ENCODE measurements around the gene CNTD1.

CNTD1 gene

DNA sequence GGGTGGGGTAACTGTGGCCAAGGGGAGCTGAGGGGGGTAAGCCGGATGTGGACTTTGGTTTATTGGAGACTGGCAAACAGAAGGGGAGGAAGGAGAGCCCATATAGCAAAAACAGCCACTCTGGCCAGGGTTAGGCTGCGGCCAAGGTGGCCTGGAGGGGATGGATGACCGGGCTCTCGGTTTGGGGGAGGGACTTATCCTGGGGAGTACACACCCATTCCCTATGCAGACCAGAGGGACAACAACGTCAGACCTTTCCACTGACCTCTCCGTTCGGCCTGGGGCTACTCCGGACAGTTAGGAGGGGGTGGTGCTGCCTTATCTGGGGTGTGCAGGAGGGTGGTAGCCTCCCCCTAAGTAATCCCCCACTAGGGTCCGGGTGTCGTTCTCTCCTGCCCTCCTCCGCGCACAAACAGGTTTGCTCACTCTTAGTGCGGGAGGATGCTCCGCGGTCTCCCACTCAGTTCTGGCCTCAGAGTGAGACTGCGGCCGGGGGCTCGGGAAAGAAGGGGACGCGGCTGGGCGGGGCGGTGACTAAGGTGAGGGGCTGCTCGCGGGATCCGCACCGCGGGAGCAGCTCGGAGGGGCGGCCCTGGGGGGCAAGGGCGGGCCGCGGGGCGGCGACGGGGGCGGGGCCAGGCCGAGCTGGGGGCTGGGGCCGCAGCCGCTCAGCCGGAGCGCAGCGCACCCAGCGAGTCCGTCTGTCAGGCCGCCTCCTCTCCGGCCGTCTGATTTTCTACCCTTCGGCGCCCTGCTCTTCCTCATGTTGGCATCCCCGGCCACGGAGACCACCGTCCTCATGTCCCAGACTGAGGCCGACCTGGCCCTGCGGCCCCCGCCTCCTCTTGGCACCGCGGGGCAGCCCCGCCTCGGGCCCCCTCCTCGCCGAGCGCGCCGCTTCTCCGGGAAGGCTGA lies 18.5 kb upstream of the CNTD1 start, which contains the start of gene WNK4:
WNK4 (plus strand) TSS at position 675 of the 915 bp plus-strand sequence; CDS start at position 764, 89 bp downstream.
- DNase-seq (ENCODE audit: low spot score), result no peak

DNA sequence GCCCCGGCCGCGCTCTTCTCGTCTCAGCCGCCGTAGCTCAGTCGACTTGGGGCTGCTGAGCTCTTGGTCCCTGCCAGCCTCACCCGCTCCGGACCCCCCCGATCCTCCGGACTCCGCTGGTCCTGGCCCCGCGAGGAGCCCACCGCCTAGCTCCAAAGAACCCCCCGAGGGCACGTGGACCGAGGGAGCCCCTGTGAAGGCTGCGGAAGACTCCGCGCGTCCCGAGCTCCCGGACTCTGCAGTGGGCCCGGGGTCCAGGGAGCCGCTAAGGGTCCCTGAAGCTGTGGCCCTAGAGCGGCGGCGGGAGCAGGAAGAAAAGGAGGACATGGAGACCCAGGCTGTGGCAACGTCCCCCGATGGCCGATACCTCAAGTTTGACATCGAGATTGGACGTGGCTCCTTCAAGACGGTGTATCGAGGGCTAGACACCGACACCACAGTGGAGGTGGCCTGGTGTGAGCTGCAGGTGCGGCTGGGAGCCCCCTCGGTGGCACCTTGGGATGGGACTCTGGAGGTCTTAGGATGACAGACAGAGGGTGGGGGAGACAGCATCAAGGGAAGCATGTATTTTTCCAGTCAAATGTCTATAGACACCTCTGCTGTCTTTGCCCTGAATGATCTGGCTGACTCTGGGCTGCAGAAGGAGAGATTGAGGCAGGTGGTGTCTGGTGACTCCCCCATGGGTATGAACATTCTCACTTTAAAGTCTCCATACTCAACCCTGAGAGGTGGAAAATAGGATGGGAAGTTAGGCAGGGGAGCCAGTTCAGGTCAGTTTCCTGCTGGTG lies 17.6 kb upstream of the CNTD1 start:
- no peak for DNase-seq (ENCODE audit: low spot score)

DNA sequence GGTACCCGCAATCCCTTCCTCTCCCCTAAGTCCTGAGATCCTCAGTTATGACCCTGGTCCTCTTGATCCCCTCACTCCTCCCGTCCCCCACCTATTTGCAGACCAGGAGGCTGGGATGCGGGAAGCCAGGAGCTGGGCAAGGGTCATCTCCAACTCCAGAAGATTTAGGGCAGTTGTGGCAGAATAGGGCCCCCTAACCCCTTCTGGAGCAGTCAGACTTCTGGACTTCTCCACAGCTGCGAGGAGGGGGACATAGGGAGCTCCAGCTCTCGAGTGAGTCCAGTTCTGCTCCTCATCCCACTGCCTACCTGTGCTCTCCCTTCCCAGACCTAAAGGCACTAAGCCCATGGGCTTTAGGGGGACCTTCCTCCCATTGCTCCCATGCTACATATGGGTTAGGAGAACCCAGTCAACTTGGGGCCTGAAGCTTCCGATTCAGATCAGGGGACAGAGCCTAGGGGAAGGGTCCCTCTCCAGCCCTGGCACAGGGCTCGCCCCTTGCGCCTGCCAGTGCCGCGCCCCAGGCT lies 17.0 kb upstream of the CNTD1 start:
- no peak for DNase-seq (ENCODE audit: low spot score)

DNA sequence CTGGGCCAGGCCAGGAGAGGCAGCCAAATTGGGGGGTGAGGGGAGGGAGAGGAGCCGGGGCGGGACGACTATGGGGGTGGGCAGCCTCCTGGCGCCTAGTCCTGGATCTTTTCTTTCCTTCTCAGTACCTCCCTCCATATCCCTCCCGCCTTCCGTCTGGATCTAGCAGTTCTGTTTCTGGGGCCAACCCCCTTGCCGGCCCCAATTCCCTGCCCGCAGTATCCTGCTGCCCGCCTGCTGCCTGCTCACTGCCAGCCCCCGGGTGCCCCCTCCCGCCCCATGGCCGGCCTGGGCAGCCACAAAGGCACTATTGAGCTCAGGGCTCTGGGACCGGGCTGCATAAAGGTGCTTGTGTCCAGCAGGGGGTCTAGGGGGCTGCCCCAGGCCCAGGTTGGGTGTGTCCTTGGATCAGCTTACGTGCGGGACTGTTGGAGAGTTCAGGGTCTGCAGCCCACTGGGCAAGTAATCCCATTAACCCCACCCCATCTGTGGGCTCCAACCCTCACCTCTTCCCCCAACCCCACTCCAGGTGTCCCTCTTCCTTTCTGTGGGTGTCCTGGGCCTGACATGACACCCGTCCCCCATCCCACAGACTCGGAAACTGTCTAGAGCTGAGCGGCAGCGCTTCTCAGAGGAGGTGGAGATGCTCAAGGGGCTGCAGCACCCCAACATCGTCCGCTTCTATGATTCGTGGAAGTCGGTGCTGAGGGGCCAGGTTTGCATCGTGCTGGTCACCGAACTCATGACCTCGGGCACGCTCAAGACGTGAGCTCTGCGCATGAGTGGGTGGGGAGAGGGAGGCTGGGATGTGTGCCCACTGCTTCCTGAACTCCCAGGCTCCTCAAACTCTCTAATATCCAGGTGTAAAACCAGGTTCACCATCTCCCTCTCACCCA lies 16.2 kb upstream of the CNTD1 start:
- DNase-seq (ENCODE audit: low spot score), result no peak

DNA sequence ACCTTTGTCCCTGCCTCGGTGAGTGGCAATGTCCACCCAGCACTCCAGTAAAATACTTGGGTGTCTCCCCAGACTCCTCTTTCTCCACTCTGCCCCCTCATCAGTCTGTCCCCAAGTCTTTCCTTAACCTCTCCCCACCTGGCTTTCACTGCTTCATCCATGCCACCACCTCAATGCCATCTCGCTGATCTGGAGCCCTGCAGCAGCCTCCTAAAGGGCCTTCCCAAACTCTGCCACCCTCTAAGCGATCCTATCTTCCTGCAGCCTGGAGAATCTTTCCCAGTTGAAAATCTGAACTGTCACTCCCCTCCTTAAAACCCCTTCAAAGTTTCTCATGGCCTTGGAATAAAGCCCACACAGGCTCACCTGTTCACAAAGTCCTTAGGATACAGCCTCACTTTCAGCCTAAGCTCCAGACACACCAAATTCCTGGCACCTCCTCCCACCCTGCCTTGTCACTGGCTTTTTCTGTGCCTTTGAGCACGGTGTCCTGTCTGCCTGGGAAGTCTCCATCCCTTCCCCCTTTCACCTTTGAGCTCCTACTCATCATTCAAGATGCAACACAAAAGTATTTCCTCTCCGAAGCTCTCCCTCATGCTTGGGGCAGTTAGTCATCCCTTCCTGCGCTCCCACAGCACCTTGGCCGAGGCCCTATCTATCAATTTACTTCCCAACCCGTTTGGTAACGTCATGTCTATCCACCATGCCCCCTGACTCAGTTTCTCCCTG lies 15.4 kb upstream of the CNTD1 start:
- peak; percentile 81 for DNase-seq (ENCODE audit: low spot score)

DNA sequence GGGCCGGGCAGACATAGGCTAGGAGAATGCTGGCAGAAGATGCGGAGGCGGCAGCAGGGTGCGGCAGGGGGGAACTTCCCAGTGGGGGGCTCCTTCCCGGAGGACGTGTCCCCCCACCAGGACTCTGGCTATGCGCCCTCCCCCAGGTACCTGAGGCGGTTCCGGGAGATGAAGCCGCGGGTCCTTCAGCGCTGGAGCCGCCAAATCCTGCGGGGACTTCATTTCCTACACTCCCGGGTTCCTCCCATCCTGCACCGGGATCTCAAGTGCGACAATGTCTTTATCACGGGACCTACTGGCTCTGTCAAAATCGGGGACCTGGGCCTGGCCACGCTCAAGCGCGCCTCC lies 14.9 kb upstream of the CNTD1 start:
- DNase-seq (ENCODE audit: low spot score), result no peak

DNA sequence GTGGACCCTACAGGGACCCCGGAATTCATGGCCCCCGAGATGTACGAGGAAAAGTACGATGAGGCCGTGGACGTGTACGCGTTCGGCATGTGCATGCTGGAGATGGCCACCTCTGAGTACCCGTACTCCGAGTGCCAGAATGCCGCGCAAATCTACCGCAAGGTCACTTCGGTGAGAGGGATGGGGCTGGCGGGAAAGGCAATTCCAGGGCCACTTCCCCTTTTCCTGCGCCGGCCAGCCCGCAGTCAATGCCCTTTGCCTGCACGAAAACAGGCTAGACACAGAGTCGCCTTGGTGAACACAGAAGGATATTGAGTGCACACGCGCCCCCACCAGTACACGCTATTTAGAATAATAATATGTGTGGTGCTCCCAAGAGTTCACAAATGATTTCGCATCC lies 14.3 kb upstream of the CNTD1 start:
- peak; percentile 52 for DNase-seq (ENCODE audit: low spot score)

DNA sequence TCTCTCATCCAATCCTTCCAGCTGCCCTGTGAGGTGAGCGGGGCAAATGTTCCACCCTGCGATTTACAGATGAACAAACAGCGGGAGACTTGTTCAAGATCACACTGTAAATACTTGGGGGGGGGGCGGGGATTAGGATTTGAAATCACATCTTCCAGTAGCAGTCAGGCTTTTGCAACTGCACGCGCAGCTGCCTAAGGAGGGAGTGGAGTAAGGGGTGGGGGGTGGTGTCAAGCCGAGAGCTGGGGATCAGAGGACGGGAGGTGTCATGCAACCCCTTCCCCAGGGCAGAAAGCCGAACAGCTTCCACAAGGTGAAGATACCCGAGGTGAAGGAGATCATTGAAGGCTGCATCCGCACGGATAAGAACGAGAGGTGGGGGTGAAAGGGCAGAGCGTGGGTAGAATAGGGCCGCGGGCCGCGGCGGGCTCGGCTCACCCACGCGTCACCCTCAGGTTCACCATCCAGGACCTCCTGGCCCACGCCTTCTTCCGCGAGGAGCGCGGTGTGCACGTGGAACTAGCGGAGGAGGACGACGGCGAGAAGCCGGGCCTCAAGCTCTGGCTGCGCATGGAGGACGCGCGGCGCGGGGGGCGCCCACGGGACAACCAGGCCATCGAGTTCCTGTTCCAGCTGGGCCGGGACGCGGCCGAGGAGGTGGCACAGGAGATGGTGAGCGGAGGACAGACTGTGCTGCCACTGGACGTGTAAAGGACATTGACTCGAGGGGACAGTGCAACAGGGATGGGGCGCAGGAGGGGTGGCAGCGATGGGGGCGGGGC lies 13.7 kb upstream of the CNTD1 start:
- DNase-seq (ENCODE audit: low spot score), result no peak

DNA sequence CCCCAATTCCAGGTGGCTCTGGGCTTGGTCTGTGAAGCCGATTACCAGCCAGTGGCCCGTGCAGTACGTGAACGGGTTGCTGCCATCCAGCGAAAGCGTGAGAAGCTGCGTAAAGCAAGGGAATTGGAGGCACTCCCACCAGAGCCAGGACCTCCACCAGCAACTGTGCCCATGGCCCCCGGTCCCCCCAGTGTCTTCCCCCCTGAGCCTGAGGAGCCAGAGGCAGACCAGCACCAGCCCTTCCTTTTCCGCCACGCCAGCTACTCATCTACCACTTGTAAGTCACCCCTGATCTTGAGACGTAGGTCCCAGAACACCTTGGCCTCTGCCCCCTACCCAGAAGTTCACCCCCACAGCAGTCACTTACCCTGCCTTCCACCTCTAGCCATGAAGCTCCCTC lies 11.4 kb upstream of the CNTD1 start:
- no peak for DNase-seq (ENCODE audit: low spot score)

DNA sequence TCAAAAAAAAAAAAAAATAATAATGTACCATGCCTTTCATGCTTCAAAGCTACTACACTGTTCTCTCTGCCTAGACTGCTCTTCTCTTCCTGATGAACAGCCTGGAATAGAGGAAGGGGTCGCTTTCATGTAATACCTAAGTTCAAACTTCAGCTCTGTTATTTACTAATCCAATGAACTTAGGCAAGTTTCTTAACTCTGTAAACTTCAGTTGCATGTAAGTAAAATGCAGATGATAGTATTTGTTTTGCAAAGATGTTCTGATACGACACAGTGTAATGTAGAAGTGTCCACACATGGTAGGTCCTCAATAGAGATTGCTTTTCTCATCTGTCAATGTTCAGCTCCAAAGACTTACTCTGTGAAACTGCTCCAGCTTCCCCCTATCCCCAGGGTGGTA lies 6.7 kb upstream of the CNTD1 start:
- no peak for DNase-seq (ENCODE audit: low spot score)

DNA sequence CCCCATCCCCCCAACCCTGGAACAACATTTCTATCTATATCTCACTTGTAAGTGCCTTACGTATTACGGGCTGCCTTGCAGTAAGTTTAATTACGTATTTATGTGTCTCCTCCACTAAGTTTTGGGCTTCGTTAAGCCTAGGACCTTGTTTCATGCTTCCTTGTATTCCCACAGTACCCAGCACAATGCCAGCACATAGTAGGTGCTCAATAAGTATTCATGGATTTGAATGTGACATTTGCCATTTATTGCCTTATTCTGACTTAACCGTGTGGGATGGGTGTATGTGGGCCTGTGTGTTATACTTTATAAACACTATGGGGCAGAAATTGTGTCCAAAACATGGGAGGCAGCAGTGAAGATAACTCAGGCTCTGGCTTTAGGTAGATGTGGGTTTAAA lies 6.1 kb upstream of the CNTD1 start:
- no peak for DNase-seq (ENCODE audit: low spot score)

DNA sequence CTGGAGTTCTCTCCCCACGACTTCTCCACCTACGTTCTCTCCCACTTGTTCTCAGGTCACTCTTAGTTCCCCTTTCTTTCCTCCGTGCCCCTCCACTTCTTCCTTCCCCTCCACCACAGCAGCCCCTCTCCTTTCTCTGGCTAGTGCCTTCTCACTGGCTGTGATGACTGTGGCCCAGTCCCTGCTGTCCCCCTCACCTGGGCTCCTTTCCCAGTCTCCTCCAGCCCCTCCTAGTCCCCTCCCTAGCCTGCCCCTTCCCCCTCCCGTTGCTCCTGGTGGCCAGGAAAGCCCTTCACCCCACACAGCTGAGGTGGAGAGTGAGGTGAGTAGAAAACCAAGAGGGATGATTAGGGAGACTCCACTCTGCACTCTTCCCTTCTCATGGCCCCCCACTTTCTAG lies 3.6 kb upstream of the CNTD1 start:
- DNase-seq (ENCODE audit: low spot score), result no peak

DNA sequence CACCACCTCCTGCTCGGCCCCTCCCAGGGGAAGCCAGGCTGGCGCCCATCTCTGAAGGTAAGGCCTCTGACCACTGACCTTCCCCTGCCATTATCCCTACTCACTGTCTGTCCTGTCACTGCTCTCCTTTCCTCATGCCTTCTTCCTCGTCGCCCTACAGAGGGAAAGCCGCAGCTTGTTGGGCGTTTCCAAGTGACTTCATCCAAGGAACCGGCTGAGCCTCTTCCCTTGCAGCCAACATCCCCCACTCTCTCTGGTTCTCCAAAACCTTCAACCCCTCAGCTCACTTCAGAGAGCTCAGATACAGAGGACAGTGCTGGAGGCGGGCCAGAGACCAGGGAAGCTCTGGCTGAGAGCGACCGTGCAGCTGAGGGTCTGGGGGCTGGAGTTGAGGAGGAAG lies 3.2 kb upstream of the CNTD1 start:
- DNase-seq (ENCODE audit: low spot score), result no peak

DNA sequence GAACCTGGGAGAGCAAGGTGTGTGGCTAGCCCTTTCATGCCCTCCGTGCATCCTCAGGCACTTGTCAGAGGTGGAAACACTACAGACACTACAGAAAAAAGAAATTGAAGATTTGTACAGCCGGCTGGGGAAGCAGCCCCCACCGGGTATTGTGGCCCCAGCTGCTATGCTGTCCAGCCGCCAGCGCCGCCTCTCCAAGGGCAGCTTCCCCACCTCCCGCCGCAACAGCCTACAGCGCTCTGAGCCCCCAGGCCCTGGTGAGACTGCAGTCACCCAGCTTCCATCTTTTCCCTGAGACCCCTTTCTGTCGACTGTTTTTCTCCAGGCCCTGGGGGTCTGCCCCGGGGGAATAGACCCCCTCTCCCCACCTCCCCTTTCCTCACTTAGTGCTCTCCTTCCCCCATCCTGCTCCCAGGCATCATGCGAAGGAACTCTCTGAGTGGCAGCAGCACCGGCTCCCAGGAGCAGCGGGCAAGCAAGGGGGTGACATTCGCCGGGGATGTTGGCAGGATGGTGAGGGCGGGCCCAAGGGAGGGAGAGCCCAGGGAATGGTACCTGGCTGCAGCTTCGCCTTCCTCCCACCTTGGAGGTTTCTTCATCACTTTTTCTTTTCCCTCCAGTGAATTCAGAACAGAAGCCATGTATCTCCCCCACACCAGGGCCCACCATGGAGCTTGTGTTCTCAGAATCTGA lies 2.4 kb upstream of the CNTD1 start:
- no peak for DNase-seq (ENCODE audit: low spot score)

DNA sequence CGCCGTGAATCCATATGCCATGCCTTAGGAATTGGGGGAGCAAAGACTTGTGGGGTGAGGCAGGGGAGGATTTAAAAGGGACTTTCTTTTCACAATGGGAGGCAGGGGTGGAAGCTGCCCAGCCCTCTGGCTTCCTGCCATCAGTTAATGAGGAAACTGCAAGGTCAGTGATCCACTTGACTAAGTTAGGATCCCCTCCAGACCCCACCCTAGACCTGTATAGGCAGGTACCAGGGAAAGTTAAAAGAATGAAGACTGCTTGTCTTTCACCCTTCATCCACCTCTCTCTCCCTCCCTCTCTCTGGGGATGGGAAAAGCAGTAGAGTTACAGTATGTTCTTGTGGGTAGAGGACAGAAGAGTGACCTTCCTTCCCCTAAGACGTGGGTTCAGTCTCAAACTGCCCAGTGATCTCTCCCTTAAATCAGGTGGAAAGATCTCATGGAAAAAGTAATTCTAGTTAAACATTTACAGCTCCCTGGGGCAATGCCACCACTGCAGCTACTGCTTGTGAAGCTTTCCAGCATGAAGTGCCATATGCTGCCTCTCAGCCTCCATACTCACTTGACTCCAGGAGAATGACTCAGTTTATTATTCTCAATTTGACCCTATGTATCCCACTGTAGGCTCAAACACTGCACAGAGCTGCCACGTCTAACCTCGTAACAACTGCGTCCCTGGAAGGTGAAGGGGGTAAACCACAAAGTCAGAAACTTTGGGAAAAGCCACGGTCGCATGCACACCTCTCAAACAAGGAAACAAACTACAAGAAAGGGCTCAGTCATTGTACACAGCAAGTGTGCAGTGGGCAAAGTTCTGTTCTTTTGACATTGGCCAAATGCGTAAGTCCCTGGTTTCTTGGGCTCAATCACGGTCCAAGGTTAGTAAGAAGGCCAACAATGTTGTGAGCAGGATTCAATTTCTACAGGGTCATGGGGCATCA lies 1.3 kb upstream of the CNTD1 start:
- DNase-seq (ENCODE audit: low spot score), result no peak

DNA sequence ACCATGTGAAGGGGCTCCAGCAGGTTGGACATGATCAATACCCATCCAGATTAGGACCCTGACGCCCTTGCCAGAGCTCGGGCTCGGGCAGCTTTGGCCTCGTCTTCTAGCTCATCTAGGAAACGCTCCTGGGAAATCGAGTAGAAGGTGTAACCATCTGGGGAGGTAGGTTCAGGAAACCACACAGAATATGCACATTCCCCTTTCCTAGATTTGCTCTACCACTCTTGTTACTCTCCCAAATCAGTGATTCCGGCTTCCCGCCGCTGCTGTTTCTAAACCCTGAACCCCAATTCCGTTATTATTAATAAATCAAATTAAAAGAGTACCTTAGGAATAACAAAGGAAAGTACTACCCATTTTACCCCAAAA lies 664 bp upstream of the CNTD1 start:
- DNase-seq (ENCODE audit: low spot score), result no peak

DNA sequence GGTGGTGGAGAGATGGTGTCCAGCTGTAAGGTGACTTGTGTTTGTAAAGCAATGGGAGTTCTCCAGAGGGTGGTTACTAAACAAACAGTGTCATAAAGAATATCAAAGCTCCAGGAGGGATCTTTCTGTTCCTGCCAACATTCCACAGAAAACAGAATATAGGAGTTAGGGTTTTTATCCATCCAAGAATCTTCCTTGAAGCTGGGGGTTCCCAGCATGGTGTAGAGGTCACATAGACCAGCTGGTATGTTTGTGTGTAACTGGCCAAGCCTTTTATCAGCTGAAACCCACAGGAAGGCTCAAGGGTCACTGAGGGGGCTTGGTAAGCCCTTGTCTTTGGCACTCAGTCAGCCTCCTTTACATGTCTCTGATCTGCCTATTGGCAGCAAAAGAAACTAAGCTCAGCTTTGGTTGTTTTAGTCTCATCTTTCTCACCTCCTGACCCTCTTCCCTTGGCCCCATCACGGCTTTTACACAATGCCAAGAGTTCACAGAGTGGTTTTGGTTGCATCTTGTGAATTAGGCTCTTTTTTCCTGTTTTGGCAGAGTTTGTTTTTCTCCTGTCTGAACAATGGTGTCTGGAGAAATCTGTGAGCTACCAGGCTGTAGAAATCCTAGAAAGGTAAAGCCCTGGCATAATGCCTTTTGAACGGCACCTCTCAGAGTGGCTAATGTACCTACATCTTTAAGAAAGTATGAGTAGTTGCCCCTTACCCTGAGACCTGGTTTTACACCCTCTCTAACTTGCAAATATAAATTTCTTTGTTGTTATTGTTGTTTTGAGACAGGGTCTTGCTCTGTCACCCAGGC lies 4.6 kb downstream of the CNTD1 start:
- no peak for DNase-seq (ENCODE audit: low spot score)

DNA sequence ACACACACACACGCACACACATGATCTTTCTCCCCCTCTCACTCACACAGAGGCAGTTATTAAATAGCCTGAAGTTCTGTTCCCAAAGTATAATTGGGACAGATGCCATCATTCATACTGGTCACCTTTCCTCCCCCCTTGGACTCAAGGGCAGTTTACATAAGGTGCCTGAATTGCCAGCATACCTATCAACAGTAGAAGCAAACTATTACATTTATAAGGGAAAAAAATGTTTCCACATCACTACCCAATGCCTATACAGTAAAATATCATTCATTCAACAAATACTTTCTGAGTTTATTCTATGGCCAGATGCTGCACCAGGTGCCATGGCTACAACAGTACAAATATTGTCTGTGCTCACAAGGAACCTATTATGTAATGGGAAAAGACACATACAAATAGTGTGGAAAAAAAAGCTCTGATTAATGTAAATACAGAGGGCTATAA lies 6.3 kb downstream of the CNTD1 start:
- no peak for DNase-seq (ENCODE audit: low spot score)

Data from kidney capillary endothelial cell (primary cell).